Neural progenitor cell (in vitro differentiated cells): Measurements from ENCODE around the gene NUDT15. TPM values are rescaled to one million over a fixed set of nuclear protein-coding genes. Genes with fewer than 3 reads are reported as not detected.

Experiments
- DNase-seq: peaks from one replicate; pipeline ENCODE4 v3.0.0-alpha.2; 2016; ENCODE audit warnings: low spot score
- H2AFZ ChIP-seq: fragments of 200-600 bp; sonication (generic); replicated peaks from 2 replicates; pipeline ENCODE4 v1.6.1; 2016; ENCODE audit warnings: antibody characterized with exemption
- H3F3A ChIP-seq: fragments of 200-600 bp; sonication (generic); 2 replicates; pipeline ENCODE4 v1.6.1; 2016; ENCODE audit warnings: antibody characterized with exemption, low read depth
- H3K27ac ChIP-seq: fragments of 200-600 bp; sonication (generic); 2 replicates; pipeline ENCODE4 v1.5.1; 2016; ENCODE audit warnings: mild to moderate bottlenecking
- H3K27me3 ChIP-seq: fragments of 200-600 bp; sonication (generic); 2 replicates; pipeline ENCODE4 v1.6.1; 2016; ENCODE audit warnings: mild to moderate bottlenecking, moderate library complexity
- H3K36me3 ChIP-seq: fragments of 200-600 bp; sonication (generic); 2 replicates; pipeline ENCODE4 v1.5.1; 2016
- H3K4me1 ChIP-seq: fragments of 200-600 bp; sonication (generic); 2 replicates; pipeline ENCODE4 v1.6.1; 2016; ENCODE audit warnings: mixed run types
- H3K4me2 ChIP-seq: fragments of 200-600 bp; sonication (generic); 2 replicates; pipeline ENCODE4 v1.6.1; 2016
- H3K4me3 ChIP-seq: fragments of 200-600 bp; sonication (generic); 2 replicates; pipeline ENCODE4 v1.5.1; 2016
- H3K79me2 ChIP-seq: fragments of 200-600 bp; sonication (generic); 2 replicates; pipeline ENCODE4 v1.6.1; 2016; ENCODE audit warnings: low read depth
- H3K9ac ChIP-seq: fragments of 200-600 bp; sonication (generic); 2 replicates; pipeline ENCODE4 v1.6.1; 2016
- H3K9me3 ChIP-seq: fragments of 200-600 bp; sonication (generic); 2 replicates; pipeline ENCODE4 v1.5.1; 2016; ENCODE audit warnings: low read depth
- H4K20me1 ChIP-seq: fragments of 200-600 bp; sonication (generic); 2 replicates; pipeline ENCODE4 v1.6.1; 2016; ENCODE audit warnings: low read depth
- H3K27ac Mint-ChIP-seq: 3 replicates; pipeline ENCODE4 v1.8.0; 2021; ENCODE audit warnings: mixed read lengths
- H3K27me3 Mint-ChIP-seq: 2 replicates; pipeline ENCODE4 v1.8.0; 2022; ENCODE audit warnings: low read depth, mild to moderate bottlenecking, inconsistent platforms, moderate library complexity, mixed read lengths; ENCODE audit not compliant: insufficient read depth
- H3K36me3 Mint-ChIP-seq: 3 replicates; pipeline ENCODE4 v1.8.0; 2021; ENCODE audit warnings: mixed read lengths
- H3K4me1 Mint-ChIP-seq: 3 replicates; pipeline ENCODE4 v1.8.0; 2021; ENCODE audit warnings: mixed read lengths
- H3K4me3 Mint-ChIP-seq: 3 replicates; pipeline ENCODE4 v1.8.0; 2021; ENCODE audit warnings: mild to moderate bottlenecking, moderate library complexity, mixed read lengths
- H3K9me3 Mint-ChIP-seq: 3 replicates; pipeline ENCODE4 v1.8.0; 2020; ENCODE audit warnings: mixed read lengths
- EZH2 ChIP-seq: fragments of 200-600 bp; sonication (generic); IDR thresholded peaks from 2 replicates; pipeline ENCODE4 v1.6.1; 2017; ENCODE audit warnings: antibody characterized with exemption, mild to moderate bottlenecking, moderate library complexity
- EZH2phosphoT487 ChIP-seq: fragments of 200-600 bp; sonication (generic); IDR thresholded peaks from 2 replicates; pipeline ENCODE4 v1.6.1; 2017; ENCODE audit warnings: antibody characterized with exemption
- total RNA-seq: library from RNA; depleted of rRNA; stranded (reverse); fragments of >200 nt; gene quantifications from 2 replicates; pipeline ENCODE4 v1.2.3, GENCODE V29; 2015; ENCODE audit warnings: low replicate concordance
- TF ChIP-seq, protein P1 (sequence below): fragments of 200-600 bp; sonication (generic); IDR thresholded peaks from 2 replicates; pipeline ENCODE4 v1.5.1; 2017; ENCODE audit warnings: antibody characterized with exemption, mild to moderate bottlenecking

NUDT15 gene
- total RNA-seq, 1 donor from 2014 or later: 63.8 TPM

DNA sequence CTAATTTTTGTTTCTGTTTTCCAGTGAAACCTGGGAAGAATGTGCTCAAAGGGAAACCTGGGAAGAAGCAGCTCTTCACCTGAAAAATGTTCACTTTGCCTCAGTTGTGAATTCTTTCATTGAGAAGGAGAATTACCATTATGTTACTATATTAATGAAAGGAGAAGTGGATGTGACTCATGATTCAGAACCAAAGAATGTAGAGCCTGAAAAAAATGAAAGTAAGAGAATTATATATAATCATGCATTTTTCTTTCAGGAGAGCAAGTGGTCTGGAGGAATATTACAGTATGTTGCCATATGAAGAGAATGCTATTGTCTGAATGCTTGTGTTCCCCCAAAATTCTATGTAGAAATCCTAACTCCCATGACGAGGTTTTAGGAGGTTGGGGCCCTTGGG is 3.4 kb downstream of the NUDT15 start:
- Mint-ChIP-seq H3K4me1 (peaks cover 21% of the 10 kb centered on the region), H3K27ac (no peak overlapping the region), H3K9me3 (no peaks in the 10 kb centered on the region), H3K36me3 (peaks cover 6% of the 10 kb centered on the region), H3K27me3 (peaks cover 5% of the 10 kb centered on the region), H3K4me3 (no peak overlapping the region)
- Histone ChIP-seq H3K4me2 (no peak overlapping the region), H3K36me3 (peaks cover 16% of the 10 kb centered on the region), H3F3A (peaks cover 27% of the 10 kb centered on the region), H4K20me1 (no peaks in the 10 kb centered on the region), H3K27me3 (no peaks in the 10 kb centered on the region), H3K27ac (no peak overlapping the region), H3K4me3 (no peak overlapping the region), H2AFZ (no peak overlapping the region), H3K79me2 (peaks cover 19% of the 10 kb centered on the region), H3K9me3 (no peaks in the 10 kb centered on the region), H3K4me1 (peaks cover 9% of the 10 kb centered on the region), H3K9ac (no peak overlapping the region)
- TF ChIP-seq EZH2 (no peak), EZH2phosphoT487 (no peak)
- TF ChIP-seq, protein P1, sequence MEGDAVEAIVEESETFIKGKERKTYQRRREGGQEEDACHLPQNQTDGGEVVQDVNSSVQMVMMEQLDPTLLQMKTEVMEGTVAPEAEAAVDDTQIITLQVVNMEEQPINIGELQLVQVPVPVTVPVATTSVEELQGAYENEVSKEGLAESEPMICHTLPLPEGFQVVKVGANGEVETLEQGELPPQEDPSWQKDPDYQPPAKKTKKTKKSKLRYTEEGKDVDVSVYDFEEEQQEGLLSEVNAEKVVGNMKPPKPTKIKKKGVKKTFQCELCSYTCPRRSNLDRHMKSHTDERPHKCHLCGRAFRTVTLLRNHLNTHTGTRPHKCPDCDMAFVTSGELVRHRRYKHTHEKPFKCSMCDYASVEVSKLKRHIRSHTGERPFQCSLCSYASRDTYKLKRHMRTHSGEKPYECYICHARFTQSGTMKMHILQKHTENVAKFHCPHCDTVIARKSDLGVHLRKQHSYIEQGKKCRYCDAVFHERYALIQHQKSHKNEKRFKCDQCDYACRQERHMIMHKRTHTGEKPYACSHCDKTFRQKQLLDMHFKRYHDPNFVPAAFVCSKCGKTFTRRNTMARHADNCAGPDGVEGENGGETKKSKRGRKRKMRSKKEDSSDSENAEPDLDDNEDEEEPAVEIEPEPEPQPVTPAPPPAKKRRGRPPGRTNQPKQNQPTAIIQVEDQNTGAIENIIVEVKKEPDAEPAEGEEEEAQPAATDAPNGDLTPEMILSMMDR: no peak
- no peak for DNase-seq

DNA sequence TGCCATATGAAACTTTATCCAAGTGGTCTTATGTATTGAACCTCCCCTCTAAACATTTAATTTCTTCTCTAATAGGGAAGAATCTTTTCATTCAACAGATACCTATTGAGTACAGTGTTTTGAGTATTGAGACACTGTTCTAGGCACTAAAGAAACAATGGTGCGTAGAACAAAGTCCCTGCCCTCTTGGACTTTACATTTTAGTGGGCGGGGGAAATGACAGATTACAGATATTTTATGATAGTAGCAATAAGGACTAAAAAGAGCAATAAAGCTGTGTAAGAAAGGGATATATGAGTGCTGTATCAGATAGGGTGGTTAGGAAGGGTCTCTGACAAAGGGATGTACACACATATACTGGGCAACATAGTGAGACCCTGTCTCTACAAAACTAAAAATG is 5.4 kb downstream of the NUDT15 start:
- Histone ChIP-seq H3K9ac (no peak overlapping the region), H3K79me2 (peaks cover 19% of the 10 kb centered on the region), H3K27me3 (no peaks in the 10 kb centered on the region), H3K4me3 (no peak overlapping the region), H2AFZ (no peak overlapping the region), H3F3A (peaks cover 11% of the 10 kb centered on the region), H3K36me3 (peaks cover 17% of the 10 kb centered on the region), H3K4me1 (no peaks in the 10 kb centered on the region), H3K4me2 (no peak overlapping the region), H4K20me1 (no peaks in the 10 kb centered on the region), H3K27ac (no peak overlapping the region), H3K9me3 (no peaks in the 10 kb centered on the region)
- peaks cover 5% of the 10 kb centered on the region for H3K27me3 Mint-ChIP-seq
- no peak overlapping the region for H3K27ac Mint-ChIP-seq
- H3K4me3 Mint-ChIP-seq: no peak overlapping the region
- no peak for TF ChIP-seq EZH2
- TF ChIP-seq EZH2phosphoT487: no peak
- TF ChIP-seq, protein P1: no peak
- H3K4me1 Mint-ChIP-seq: peaks cover 8% of the 10 kb centered on the region
- peaks cover 10% of the 10 kb centered on the region for H3K36me3 Mint-ChIP-seq
- no peak for DNase-seq
- no peaks in the 10 kb centered on the region for H3K9me3 Mint-ChIP-seq

DNA sequence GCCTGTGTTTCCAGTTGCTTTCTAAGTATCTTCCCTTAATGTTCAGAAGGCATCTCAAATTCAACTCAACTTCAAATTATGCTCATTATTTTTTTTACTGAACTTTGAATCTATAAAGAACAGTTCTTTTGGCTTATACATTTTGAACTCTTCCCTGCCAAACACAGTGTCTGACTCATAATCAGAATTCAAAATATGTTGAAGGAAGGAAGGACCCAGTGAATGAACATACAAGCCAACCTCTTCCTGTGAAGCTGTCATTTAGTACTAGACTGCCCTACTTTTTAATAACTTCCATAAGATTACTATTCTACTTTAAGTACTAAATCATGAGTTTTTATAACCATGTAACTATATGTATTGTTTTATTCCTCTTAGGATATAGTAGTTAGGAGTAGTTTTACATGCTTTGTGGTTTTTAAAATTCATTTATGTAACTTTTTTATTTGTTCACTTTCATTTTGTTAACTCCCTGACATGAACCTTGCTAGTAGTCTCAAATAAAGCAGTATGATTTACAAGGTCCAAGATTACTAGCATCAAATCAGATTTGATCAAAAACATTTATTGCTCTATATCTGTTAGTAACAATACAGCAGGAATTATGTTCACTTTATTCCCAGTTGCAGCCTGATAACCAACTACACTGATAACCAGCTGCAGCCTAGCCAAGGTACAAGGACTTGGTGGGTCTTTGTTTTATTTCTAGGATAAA is 6.4 kb downstream of the NUDT15 start:
- Histone ChIP-seq H3K4me3 (no peak overlapping the region), H3K79me2 (peaks cover 10% of the 10 kb centered on the region), H3F3A (peaks cover under 1% of the 10 kb centered on the region), H3K27ac (no peak overlapping the region), H2AFZ (no peak overlapping the region), H4K20me1 (no peaks in the 10 kb centered on the region), H3K4me2 (no peak overlapping the region), H3K4me1 (no peaks in the 10 kb centered on the region), H3K27me3 (no peaks in the 10 kb centered on the region), H3K9me3 (no peaks in the 10 kb centered on the region), H3K9ac (no peak overlapping the region), H3K36me3 (peaks cover 17% of the 10 kb centered on the region)
- DNase-seq: no peak
- peaks cover 3% of the 10 kb centered on the region for H3K4me1 Mint-ChIP-seq
- no peak overlapping the region for H3K4me3 Mint-ChIP-seq
- peaks cover 10% of the 10 kb centered on the region for H3K36me3 Mint-ChIP-seq
- peaks cover under 1% of the 10 kb centered on the region for H3K27me3 Mint-ChIP-seq
- TF ChIP-seq EZH2: no peak
- TF ChIP-seq EZH2phosphoT487: no peak
- TF ChIP-seq, protein P1: no peak
- no peak overlapping the region for H3K27ac Mint-ChIP-seq
- H3K9me3 Mint-ChIP-seq: no peaks in the 10 kb centered on the region
